Suppressor macrophage treated with lipopolysaccharide for 1 hour (primary cell): ENCODE data around the gene COX15.
"Not testable (repeated sequence)": the region's sequence is repeated elsewhere in the genome, so short reads cannot be mapped to it uniquely, and the experiment has no call there.

Source experiments
- DNase-seq, 3 donors: peaks; one replicate each; pipeline ENCODE4 v3.0.0-alpha.2; 2020 to 2022

COX15 gene

GRCh38 chr10:99732033-99732842 is at the start of gene COX15, which contains the start of gene CUTC:
COX15 (minus strand) TSS chr10:99732127; CDS start chr10:99732049, 78 bp downstream.
CUTC (plus strand) TSS chr10:99732234; CDS start chr10:99732349, 115 bp downstream.
- peak; percentile 98 for DNase-seq

GRCh38 chr10:99779335-99779734 is 47.4 kb upstream of the COX15 start:
- peak in 1 of 3 donors; percentile 15 for DNase-seq

- peak in 1 of 3 donors; percentile 10 for DNase-seq
These were observed 46.2 kb upstream of the COX15 start for GRCh38 chr10:99777918-99778714.

- DNase-seq: peak; percentile 50 to 78 (median 77)
These were observed 43.9 kb upstream of the COX15 start for GRCh38 chr10:99775850-99776249.

GRCh38 chr10:99770408-99771045 is 38.6 kb upstream of the COX15 start:
- DNase-seq: no peak

- peak; percentile 17 to 23 (median 19) for DNase-seq
These were observed 37.8 kb upstream of the COX15 start for GRCh38 chr10:99769706-99770105.

GRCh38 chr10:99768556-99768955 is 36.6 kb upstream of the COX15 start:
- no peak for DNase-seq

GRCh38 chr10:99767901-99768300 is 36.0 kb upstream of the COX15 start:
- DNase-seq: no peak

- DNase-seq: no peak
These were observed 34.4 kb upstream of the COX15 start for GRCh38 chr10:99766302-99766681.

GRCh38 chr10:99765672-99766301 is 33.9 kb upstream of the COX15 start:
- DNase-seq: no peak

- no peak for DNase-seq
These were observed 29.4 kb upstream of the COX15 start for GRCh38 chr10:99761365-99761764.

- no peak for DNase-seq
These were observed 28.4 kb upstream of the COX15 start for GRCh38 chr10:99760321-99760720.

- no peak for DNase-seq
These were observed 26.4 kb upstream of the COX15 start for GRCh38 chr10:99758211-99758891.

- no peak for DNase-seq
These were observed 24.2 kb upstream of the COX15 start for GRCh38 chr10:99756159-99756558.

GRCh38 chr10:99754670-99755069 is 22.7 kb upstream of the COX15 start:
- DNase-seq: no peak

GRCh38 chr10:99750641-99751040 is 18.7 kb upstream of the COX15 start:
- DNase-seq: no peak

GRCh38 chr10:99748823-99749451 is 17.0 kb upstream of the COX15 start:
- DNase-seq: no peak

- not testable (repeated sequence) for DNase-seq
These were observed 14.2 kb upstream of the COX15 start for GRCh38 chr10:99746166-99746565.

GRCh38 chr10:99743841-99744240 is 11.9 kb upstream of the COX15 start:
- no peak for DNase-seq

- DNase-seq: no peak
These were observed 10.8 kb upstream of the COX15 start for GRCh38 chr10:99742701-99743100.

- no peak for DNase-seq
These were observed 10.3 kb upstream of the COX15 start for GRCh38 chr10:99742254-99742653.
